Activated CD4-positive, CD25-positive, alpha-beta regulatory T cell treated with anti-CD3 and anti-CD28 coated beads, Interleukin-2, amount 50 U/mL, for 72 hours (primary cell): ENCODE results near the gene TSNAXIP1.
"Not testable (repeated sequence)": the region's sequence is repeated elsewhere in the genome, so short reads cannot be mapped to it uniquely, and the experiment has no call there.

Source experiments
- DNase-seq: peaks from one replicate; pipeline ENCODE4 v3.0.0; 2021

The TSNAXIP1 gene

GRCh38 chr16:67862623-67863583 is 56.2 kb downstream of the TSNAXIP1 start:
- no peak for DNase-seq

GRCh38 chr16:67864044-67864443 is 57.4 kb downstream of the TSNAXIP1 start:
- DNase-seq, result not testable (repeated sequence)

GRCh38 chr16:67864594-67864993 is 57.9 kb downstream of the TSNAXIP1 start:
- DNase-seq, result no peak

DNA sequence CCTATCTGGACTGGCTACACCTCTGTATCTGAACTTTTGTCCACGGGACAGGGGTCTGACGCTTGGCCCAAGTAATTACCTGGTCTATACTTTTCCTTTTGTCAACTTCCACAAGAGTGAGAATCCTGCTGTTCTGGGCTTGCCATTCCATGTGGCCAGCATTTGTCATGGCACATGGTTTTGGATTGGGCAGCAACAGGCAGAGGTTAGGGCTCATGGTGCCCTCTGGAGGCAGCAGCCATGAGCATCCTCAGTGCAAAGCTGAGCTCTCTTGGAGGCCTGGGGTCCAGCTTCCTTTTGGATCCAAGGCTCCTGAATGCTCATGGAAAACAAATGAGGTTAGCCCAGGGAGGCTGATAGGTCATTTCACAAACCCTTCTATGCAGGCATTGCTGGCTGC is 58.6 kb downstream of the TSNAXIP1 start:
- DNase-seq, result no peak

GRCh38 chr16:67868290-67868689 is 61.6 kb downstream of the TSNAXIP1 start:
- DNase-seq, result no peak

- no peak for DNase-seq
These were observed 63.0 kb downstream of the TSNAXIP1 start for GRCh38 chr16:67869653-67870052.

- no peak for DNase-seq
These were observed 64.6 kb downstream of the TSNAXIP1 start for GRCh38 chr16:67871256-67871655.

GRCh38 chr16:67872131-67872630 is 65.5 kb downstream of the TSNAXIP1 start:
- DNase-seq, result no peak

DNA sequence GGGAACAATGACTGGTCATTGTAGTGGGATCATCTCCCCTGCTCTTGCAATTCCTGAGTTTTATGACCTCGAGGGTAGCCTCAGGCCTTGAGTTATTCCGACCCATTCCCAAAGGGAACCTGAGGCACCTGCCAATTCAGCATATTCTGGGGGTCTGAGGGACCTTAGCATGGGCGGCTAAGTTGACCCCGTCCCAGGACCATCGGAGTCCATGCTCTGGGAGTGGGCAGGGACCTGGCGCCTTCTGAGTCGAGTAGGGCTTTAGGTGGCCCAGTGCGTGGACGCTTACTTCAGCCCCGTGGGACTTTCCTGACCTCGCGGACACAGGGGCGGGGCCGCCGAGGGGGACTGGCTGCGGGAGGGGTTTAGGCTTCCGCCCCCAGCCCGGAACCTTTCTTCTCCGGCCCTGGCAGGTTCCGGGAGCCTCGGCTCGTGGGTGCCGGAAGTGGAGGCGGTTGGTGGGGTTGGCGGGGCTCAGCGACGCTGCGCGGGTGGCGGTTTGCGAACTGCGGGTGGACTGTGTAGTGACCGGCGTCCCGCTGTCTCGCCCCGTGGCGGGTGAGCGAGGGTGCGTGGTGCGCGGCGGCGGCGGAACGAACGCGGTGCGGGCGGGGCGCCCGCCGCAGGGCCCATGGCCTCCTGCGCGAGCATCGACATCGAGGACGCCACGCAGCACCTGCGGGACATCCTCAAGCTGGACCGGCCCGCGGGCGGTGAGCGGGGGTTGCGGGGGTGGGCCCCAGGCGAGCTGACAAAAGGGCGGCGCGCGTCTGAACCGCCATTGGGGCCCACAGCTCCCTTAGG is 66.1 kb downstream of the TSNAXIP1 start, which contains the start of gene EDC4:
TSS of gene EDC4 (plus strand) at position 422 of the 804 bp plus-strand sequence. CDS start at position 632, 210 bp downstream.
- peak; percentile 93 for DNase-seq

GRCh38 chr16:67873435-67874370 is 67.0 kb downstream of the TSNAXIP1 start:
- DNase-seq, result no peak

- no peak for DNase-seq
These were observed 67.7 kb downstream of the TSNAXIP1 start for GRCh38 chr16:67874372-67874771.

- DNase-seq, result no peak
These were observed 70.4 kb downstream of the TSNAXIP1 start for GRCh38 chr16:67877064-67877463.
